ENCODE data around the gene MAP2K5. TPM values are rescaled to one million over a fixed set of nuclear protein-coding genes. Genes with fewer than 3 reads are reported as not detected.
A peak's percentile ranks its signal among the peaks of the same experiment; 100 is the strongest.

MAP2K5 gene
- total and polyA plus RNA-seq, 10 of the 15 experiments (the other 5 are each of a cell fraction or from before 2014, with no cell fraction given), result 1.3 to 19.4 (median 9.6) TPM

DNA sequence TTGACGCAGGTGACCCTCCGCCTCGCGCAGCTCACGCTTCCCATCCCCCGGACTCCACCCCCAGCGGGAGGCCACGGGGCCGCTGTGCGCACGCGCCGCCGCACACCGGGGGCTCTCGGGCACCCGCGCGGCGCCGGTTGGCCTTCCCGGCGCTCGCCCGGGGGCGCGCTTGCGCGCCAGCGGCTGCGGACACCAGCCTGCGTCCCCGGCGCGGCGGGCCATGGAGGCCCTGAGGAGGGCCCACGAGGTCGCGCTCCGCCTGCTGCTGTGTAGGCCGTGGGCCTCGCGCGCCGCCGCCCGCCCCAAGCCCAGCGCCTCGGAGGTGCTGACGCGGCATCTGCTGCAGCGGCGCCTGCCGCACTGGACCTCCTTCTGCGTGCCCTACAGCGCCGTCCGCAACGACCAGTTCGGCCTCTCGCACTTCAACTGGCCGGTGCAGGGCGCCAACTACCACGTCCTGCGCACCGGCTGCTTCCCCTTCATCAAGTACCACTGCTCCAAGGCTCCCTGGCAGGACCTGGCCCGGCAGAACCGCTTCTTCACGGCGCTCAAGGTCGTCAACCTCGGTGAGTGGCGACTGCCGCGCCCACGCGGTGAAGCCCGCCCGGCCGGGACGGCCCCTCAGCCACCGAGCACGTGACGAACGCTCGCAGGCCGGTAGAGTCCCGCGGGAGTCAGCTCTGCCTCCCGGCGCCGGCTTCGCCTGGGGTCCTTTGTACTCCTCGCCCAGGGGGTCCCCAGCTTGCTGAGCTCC lies 21.3 kb upstream of the MAP2K5 start, which contains the start of gene C15orf61 (continued):
- peak; percentile 83 for TF ChIP-seq YY1 (IDR thresholded peaks at IDR 0.05; ENCODE audit: low read depth, low read length)
- TF ChIP-seq RAD51 (IDR thresholded peaks at IDR 0.05), result peak; percentile 71
- no peak for TF ChIP-seq HCFC1 (IDR thresholded peaks at IDR 0.05; ENCODE audit: low read length)
- no peak for TF ChIP-seq SREBF1 (IDR thresholded peaks at IDR 0.05; ENCODE audit: low read length)
- TF ChIP-seq, protein P1, sequence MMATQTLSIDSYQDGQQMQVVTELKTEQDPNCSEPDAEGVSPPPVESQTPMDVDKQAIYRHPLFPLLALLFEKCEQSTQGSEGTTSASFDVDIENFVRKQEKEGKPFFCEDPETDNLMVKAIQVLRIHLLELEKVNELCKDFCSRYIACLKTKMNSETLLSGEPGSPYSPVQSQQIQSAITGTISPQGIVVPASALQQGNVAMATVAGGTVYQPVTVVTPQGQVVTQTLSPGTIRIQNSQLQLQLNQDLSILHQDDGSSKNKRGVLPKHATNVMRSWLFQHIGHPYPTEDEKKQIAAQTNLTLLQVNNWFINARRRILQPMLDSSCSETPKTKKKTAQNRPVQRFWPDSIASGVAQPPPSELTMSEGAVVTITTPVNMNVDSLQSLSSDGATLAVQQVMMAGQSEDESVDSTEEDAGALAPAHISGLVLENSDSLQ (IDR thresholded peaks at IDR 0.05), result peak; percentile 56; the same call in 1 of the 2 replicates
- TF ChIP-seq, protein P2, sequence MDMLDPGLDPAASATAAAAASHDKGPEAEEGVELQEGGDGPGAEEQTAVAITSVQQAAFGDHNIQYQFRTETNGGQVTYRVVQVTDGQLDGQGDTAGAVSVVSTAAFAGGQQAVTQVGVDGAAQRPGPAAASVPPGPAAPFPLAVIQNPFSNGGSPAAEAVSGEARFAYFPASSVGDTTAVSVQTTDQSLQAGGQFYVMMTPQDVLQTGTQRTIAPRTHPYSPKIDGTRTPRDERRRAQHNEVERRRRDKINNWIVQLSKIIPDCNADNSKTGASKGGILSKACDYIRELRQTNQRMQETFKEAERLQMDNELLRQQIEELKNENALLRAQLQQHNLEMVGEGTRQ (IDR thresholded peaks at IDR 0.05; ENCODE audit: borderline replicate concordance, low read depth, low read length), result peak; percentile 68
- TF ChIP-seq ZNF217 (IDR thresholded peaks at IDR 0.05), result peak; percentile 54
- peak; percentile 9 for TF ChIP-seq SP1 (IDR thresholded peaks at IDR 0.05; ENCODE audit: low read depth, low read length)
- TF ChIP-seq PAX8 (IDR thresholded peaks at IDR 0.05), result no peak
- TF ChIP-seq NR2C1 (IDR thresholded peaks at IDR 0.05), result peak; percentile 83
- TF ChIP-seq CBX3 (IDR thresholded peaks at IDR 0.05; ENCODE audit: borderline replicate concordance, low read depth), result no peak
- TF ChIP-seq ZNF622 (IDR thresholded peaks at IDR 0.05), result no peak
- TF ChIP-seq, protein P3, sequence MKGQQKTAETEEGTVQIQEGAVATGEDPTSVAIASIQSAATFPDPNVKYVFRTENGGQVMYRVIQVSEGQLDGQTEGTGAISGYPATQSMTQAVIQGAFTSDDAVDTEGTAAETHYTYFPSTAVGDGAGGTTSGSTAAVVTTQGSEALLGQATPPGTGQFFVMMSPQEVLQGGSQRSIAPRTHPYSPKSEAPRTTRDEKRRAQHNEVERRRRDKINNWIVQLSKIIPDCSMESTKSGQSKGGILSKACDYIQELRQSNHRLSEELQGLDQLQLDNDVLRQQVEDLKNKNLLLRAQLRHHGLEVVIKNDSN (IDR thresholded peaks at IDR 0.05; ENCODE audit: borderline replicate concordance, extremely low read length, insufficient read depth, low read depth, low read length), result peak; percentile 91
- peak; percentile 87 for TF ChIP-seq HDGF (IDR thresholded peaks at IDR 0.05)
- TF ChIP-seq, protein P4, sequence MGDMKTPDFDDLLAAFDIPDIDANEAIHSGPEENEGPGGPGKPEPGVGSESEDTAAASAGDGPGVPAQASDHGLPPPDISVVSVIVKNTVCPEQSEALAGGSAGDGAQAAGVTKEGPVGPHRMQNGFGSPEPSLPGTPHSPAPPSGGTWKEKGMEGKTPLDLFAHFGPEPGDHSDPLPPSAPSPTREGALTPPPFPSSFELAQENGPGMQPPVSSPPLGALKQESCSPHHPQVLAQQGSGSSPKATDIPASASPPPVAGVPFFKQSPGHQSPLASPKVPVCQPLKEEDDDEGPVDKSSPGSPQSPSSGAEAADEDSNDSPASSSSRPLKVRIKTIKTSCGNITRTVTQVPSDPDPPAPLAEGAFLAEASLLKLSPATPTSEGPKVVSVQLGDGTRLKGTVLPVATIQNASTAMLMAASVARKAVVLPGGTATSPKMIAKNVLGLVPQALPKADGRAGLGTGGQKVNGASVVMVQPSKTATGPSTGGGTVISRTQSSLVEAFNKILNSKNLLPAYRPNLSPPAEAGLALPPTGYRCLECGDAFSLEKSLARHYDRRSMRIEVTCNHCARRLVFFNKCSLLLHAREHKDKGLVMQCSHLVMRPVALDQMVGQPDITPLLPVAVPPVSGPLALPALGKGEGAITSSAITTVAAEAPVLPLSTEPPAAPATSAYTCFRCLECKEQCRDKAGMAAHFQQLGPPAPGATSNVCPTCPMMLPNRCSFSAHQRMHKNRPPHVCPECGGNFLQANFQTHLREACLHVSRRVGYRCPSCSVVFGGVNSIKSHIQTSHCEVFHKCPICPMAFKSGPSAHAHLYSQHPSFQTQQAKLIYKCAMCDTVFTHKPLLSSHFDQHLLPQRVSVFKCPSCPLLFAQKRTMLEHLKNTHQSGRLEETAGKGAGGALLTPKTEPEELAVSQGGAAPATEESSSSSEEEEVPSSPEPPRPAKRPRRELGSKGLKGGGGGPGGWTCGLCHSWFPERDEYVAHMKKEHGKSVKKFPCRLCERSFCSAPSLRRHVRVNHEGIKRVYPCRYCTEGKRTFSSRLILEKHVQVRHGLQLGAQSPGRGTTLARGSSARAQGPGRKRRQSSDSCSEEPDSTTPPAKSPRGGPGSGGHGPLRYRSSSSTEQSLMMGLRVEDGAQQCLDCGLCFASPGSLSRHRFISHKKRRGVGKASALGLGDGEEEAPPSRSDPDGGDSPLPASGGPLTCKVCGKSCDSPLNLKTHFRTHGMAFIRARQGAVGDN (IDR thresholded peaks at IDR 0.05), result peak; percentile 86
- TF ChIP-seq NBN (IDR thresholded peaks at IDR 0.05), result peak; percentile 26; the same call in 1 of the 2 replicates
- TF ChIP-seq, protein P5, sequence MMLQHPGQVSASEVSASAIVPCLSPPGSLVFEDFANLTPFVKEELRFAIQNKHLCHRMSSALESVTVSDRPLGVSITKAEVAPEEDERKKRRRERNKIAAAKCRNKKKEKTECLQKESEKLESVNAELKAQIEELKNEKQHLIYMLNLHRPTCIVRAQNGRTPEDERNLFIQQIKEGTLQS (IDR thresholded peaks at IDR 0.05; ENCODE audit: borderline replicate concordance, extremely low read depth, low read depth, low read length), result 0 out of 2 replicates have a peak, but pooled peaks have one; percentile 6
- TF ChIP-seq TCF3 (IDR thresholded peaks at IDR 0.05; ENCODE audit: borderline replicate concordance, insufficient read depth, low read depth, low read length), result peak; percentile 67
- TF ChIP-seq, protein P6, sequence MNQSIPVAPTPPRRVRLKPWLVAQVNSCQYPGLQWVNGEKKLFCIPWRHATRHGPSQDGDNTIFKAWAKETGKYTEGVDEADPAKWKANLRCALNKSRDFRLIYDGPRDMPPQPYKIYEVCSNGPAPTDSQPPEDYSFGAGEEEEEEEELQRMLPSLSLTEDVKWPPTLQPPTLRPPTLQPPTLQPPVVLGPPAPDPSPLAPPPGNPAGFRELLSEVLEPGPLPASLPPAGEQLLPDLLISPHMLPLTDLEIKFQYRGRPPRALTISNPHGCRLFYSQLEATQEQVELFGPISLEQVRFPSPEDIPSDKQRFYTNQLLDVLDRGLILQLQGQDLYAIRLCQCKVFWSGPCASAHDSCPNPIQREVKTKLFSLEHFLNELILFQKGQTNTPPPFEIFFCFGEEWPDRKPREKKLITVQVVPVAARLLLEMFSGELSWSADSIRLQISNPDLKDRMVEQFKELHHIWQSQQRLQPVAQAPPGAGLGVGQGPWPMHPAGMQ (IDR thresholded peaks at IDR 0.05; ENCODE audit: borderline replicate concordance), result no peak
- no peak for TF ChIP-seq ZNF384 (IDR thresholded peaks at IDR 0.05; ENCODE audit: borderline replicate concordance, low read depth, low read length)
- TF ChIP-seq RBBP5 (conservative IDR thresholded peaks at IDR 0.05), result no peak
- TF ChIP-seq RUNX3 (IDR thresholded peaks at IDR 0.05; ENCODE audit: low read length), result peak; percentile 46; the same call in 1 of the 2 replicates
- no peak for TF ChIP-seq ESRRA (IDR thresholded peaks at IDR 0.05; ENCODE audit: low read length)

Measured in GM12878 (cell line).